Skin epidermis (tissue), 12 donors: ENCODE results near the gene ST7.
A peak's percentile ranks its signal among the peaks of the same experiment; 100 is the strongest.

Experiments used
- H3K27ac ChIP-seq, 21 experiments: fragments of 200-600 bp; sonication (generic) in 11 of 21; one replicate each; pipeline ENCODE4 v1.5.0; 2020; ENCODE audit warnings: mild to moderate bottlenecking in 3 of 21, inconsistent platforms in 2 of 21, moderate library complexity in 2 of 21
- H3K4me3 ChIP-seq, 7 experiments: fragments of 200-600 bp; sonication (generic) in 2 of 7; one replicate each; pipeline ENCODE4 v1.5.0; 2020; ENCODE audit warnings: inconsistent platforms in 2 of 7, mild to moderate bottlenecking in 2 of 7, moderate library complexity in 1 of 7

ST7 gene

DNA sequence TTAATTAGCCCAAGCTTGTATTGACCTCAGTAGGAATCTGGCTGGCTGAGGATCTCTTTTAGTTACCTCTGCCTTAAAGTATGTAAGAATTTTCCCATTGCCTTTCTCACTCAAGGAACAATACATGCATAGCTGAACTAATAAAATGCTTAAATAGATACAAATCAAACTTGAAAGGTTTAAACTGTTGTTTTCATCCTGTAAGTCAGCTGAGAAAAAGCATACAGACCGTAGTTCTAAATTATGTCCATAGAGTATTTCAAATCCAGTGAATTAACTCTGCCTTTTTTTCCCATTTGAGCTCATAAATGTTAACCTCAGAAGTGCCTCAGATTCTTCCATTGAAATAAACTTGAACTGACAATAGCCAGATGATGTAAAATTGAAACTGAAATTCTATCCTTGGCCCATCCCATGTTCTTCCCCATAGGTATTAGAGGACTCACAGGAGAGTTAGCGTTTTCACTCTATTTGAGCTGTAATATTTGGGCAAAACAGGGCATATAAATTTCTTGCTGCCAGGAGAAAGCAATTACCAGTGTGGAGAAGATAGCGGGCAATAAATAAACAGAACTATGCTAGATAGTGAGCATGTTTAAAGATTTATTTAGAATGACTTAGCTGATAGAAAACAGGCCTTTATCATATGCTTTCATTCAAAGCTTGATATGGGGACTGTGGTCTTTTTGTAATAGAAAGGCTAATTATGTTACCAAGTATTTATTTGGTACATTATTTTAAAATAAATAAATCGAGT is 205.8 kb downstream of the ST7 start:
- no peak overlapping the region for H3K4me3 ChIP-seq

DNA sequence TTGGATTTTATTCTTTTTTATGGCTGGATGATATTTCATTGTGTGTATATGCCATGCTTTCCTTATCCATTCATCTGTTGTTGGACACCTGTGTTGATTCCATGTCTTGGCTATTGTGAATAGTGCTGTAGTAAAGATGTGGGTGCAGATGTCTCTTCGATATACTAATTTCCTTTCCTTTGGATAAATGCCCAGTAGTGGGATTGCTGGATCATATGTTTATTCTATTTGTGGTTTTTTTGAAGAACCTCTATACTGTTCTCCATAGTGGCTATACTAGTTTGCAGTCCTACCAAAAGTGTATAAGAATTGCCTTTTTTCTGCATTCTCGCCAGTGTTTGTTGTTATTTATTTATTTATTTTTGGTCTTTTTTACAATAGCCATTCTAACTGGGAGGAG is 209.8 kb downstream of the ST7 start:
- Histone ChIP-seq H3K27ac (no peak overlapping the region), H3K4me3 (no peak overlapping the region)

More for the DNA sequence above, 205.8 kb downstream of the ST7 start:
- peak overlapping the region in 1 of 21 experiments; percentile 15 for H3K27ac ChIP-seq

DNA sequence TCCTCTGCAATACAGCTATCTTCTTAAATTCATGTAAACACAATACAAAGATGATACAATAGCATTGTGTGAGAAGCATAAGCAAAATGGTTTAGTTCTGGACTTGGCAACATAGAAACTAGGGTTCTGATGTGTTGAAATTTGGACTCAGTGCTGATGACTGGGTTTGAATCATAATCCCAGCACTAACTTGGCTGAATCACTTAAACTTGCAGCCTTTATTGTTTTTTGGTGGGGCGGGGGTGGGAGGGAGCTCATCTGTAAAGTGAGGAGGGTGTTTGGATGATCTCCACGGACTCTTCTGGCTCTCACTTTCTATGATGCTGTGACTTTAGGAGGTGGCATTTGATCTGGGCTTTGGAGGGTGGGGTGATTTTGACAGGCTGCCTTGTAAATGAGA is 211.3 kb downstream of the ST7 start:
- no peak overlapping the region for H3K4me3 ChIP-seq
- no peak overlapping the region for H3K27ac ChIP-seq

DNA sequence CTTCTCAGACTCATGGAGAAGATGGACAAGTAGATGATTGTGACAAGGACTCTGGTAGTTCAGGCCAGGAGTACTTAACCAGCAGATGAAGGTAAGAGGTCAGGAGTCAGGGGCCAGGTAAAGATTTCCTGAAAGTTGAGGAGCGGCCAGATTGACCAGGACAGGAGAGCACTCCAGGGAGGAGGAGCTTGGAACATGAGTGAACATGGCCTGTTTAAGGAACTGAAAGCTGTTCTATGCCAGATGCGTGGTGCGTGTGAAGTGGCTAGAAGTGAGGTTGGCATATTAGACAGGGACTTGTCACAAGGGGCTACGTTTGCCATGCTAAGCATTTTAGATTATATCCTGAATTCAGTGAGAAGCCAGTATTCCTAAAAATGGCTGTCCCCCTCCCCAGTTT is 212.4 kb downstream of the ST7 start:
- Histone ChIP-seq H3K4me3 (no peak overlapping the region), H3K27ac (no peak overlapping the region)

DNA sequence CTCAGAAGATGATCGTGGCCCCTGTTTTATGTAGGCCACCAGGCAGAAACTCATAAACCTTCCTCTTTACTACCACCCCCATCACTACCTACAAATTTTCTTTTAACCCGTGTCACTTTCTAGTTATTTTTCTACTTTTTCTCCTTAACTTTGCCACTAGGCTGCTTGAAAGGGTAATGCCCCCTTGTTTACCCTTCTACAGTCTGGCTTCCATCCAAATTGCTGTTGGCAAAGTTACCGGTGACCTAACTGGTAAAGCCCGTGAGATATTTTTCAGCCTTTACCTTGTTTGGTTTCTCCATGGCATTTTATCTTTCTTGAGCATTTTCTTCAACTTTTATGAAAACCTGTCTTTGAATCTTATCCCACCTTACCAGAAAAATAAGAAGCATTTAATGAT is 216.6 kb downstream of the ST7 start:
- H3K4me3 ChIP-seq = no peak overlapping the region
- no peak overlapping the region for H3K27ac ChIP-seq

DNA sequence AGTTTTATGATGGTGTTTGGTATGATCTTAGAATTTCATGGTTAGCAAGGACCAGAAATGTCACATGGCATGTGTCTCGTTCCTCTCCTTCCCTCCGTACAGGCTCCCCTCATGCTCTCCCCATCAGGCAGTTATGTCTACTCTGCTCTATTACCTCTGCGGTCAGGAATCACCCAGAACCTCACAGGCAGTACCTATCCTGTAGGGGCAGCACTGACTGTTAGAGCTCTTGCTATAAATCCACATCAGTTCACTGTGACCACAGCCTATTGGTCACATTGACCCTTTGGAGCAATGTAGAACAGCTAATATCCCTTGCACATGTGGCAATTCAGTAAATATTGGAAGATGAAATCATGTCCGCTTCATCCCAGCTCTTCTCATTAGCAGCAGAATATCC is 217.8 kb downstream of the ST7 start:
- H3K27ac ChIP-seq = no peak overlapping the region
- no peak overlapping the region for H3K4me3 ChIP-seq

DNA sequence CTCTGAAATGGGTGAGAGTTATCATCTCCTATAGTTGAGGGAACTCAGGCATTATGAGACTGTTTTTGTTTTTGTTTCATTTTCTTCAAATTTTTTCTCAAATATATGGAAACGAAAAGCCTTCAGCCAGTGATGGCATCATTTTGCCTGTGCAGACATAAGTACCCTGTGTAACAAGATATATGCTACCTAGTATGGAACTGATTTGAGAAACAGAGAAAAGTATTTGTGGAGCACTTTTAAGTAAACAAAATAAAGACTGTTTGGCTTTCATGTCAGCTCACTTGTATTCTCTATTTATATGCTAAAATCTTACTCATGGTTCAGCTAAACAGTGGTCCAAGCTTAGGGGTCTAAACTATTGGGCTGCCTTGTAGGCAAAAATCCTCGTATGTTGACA is 219.0 kb downstream of the ST7 start:
- no peak overlapping the region for H3K27ac ChIP-seq
- no peak overlapping the region for H3K4me3 ChIP-seq

DNA sequence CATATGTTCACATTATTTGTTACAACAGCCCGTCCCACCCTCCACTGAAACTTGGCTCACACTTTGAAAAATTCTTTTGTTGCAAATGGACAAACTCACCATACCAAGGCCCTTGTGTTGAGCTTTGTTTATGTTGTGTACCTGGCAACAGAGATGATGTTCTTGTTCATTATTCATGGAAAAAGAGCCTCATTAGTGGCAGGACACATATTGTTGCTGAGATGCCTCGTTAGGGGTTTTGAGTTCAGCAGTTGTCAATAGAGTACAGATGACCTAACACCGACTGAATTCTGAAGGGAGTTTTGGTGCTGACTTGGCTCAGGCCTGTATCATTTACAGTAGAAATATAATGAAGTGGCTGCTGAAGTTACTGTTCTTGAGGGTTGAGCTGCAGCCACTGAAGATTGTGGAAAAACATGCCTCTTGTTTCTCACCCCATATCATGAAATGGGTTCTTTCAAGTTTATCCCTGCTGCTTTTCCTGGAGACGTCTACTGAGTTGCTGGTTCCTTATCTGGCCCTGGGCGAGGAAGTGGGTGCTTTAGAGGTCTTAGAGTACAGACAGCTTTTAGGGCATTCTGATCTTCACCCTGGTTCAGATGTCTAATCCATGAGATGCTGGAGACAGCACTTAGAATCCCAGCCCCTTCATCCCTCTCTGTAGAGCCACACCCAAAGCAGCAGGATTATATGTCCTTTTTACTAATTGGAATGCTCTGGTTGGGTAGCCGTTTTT is 219.9 kb downstream of the ST7 start:
- no peak overlapping the region for H3K4me3 ChIP-seq
- no peak overlapping the region for H3K27ac ChIP-seq

DNA sequence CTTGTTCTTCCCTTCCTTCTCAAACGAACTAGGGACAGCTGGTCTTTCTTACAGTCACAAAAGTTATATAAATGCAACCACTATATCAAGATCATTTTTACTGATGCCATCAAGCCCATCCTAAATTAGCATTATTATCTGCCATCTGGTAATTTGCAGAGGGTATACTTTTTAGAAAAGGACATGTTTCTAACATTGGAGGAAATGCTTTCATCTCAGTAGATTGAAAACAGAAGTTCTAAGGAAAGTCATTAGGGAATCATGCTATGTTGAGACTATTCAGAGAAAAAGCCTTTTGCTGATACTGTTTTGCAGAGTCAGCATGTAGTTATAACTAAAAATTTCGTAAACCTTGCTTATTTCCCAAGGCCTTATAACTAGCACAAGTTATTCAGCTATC is 222.9 kb downstream of the ST7 start:
- no peak overlapping the region for H3K4me3 ChIP-seq

DNA sequence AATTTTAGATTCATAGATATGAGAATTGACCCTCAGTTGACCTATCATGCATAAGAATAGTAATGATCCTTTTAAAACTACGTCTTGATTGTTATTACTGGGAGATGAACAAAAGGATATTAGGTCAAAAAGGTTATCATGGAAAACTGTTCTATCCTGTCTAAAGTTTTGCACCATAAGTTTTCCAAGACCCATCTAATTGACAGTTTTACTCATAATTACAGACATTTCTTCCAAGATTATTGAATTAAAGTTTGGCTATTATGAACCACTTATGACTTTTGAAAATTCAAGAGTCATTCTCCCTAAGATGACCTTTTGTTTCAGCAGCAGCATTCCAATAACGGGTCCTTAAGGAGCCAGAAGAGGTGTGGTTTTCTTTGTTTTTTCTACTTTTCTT is 225.3 kb downstream of the ST7 start:
- Histone ChIP-seq H3K27ac (no peak overlapping the region), H3K4me3 (no peak overlapping the region)

More for the DNA sequence above, 222.9 kb downstream of the ST7 start:
- no peak overlapping the region for H3K27ac ChIP-seq

DNA sequence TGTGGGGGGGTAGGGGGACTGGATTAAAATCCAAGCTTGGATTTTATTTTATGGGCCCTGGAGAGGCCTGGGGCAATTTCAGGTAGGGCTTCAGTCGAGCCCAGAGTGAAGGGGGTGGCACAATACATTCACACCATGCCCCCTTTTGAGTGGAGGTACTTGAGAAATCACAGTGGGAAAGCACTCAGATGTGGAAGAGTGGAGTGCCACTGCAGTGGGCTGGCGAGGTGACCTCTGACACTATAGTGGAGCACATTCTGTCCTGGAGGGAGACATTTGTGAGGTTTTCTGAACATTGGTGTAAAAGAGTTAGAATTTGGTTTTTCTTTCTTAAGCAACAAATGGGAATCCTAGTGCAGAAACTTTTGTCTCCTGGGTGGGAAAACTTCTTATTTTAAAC is 226.4 kb downstream of the ST7 start:
- no peak overlapping the region for H3K27ac ChIP-seq

DNA sequence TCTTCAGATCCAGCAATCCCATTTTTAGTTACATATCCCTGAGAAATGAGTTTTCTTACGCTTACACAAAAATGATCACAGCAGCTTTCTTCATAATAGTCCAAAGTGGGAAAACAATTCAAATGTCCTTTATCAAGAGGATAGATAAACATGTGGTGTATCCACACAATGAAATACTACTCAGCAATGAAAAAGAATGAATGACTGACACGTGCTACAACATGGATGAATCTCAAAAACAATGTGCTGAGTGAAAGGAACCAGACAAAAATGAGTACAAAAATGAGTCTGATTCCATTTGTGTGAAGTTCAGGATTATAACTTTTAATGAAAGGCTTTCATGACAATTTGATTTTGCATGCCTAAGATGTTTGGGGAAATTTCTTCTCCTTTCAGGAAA is 230.4 kb downstream of the ST7 start:
- Histone ChIP-seq H3K27ac (no peak overlapping the region), H3K4me3 (no peak overlapping the region)

More for the DNA sequence above, 226.4 kb downstream of the ST7 start:
- no peak overlapping the region for H3K4me3 ChIP-seq

DNA sequence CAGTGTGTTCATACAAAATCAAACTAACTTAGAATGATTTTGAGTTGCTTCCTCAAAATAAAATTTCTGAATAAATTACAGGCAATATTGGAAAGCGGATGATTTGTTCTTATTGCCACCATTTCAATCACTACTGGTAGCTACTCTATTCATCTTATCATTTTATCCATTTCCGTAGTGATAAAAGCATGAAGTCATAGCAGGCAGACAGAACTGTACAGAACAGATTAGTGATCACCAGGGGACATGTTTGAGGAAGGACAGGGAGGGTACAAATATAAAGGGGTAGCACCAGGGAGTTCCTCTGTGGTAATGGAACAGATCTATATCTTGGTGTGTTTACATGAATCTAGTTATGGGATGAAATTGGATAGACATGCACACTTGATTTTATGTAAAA is 231.1 kb downstream of the ST7 start:
- Histone ChIP-seq H3K4me3 (no peak overlapping the region), H3K27ac (no peak overlapping the region)

DNA sequence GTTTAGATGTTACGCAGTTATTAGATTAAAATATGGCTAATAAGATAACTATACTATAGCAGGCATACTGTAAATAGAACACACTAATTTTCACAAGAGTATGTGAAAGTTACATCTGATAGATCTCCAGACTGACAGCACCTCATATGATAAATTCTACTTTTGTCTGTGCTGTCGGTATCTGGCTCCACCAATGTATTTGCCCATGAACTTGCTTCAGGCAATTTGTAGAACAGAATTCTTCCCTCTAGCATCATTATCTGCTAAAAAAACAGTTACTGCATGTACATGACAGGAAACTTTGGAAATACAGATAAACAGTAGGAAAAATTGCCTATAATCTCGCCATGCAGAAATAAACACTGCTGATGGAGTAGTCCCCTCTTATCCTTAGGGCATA is 231.8 kb downstream of the ST7 start:
- H3K4me3 ChIP-seq = no peak overlapping the region

DNA sequence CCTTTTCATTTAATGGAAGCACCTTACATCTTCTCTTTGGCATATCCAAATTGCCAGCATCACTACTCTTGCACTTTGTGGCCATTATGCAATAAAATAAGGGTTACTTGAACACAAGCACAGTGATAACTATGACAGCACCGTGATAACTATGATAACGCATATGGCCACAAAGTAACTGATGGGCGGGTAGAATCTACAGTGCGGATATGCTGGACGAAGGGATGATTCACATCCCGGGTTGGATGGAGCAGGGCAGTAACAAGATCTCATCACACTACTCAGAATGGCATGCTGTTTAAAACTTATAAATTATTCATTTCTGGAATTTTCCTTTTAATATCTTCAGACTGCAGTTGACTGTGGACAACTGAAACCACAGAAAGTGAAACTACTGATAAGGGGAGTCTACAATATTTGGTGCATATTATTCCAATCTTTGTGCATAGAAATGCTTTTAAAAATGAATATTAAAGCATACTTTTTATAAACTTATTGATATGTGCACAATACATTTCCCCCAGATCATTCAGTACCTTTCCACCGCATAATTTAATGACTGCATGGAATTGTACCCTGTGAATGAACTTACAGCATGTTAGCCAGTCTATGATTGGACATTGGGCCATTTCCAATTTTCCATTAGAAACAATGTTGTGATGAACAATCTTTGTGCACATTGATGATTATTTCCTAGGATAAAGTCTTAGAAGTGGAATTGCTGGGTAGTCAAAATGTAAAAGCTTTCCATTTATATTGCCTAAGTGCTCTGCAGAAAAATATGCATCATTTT is 233.1 kb downstream of the ST7 start:
- Histone ChIP-seq H3K27ac (no peak overlapping the region), H3K4me3 (no peak overlapping the region)

More for the DNA sequence above, 231.8 kb downstream of the ST7 start:
- H3K27ac ChIP-seq = no peak overlapping the region

DNA sequence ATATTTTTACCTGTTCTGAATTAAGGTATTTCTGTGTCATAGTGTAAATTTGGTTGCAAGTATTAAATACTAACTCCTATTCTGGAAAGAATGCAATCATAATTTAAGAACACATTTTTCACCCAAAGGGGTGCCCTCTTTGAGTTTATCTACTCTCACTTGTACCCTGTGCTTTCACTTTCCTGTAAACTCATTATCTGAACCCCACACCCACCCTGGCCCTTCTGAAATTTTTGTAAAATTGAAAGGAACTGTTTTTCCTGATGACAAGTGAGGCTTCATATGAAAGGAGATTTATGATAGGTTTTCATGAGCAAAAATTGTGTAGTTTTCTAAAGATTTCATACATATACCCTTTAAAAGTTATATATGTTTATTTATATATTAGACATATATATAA is 235.1 kb downstream of the ST7 start:
- no peak overlapping the region for H3K4me3 ChIP-seq

DNA sequence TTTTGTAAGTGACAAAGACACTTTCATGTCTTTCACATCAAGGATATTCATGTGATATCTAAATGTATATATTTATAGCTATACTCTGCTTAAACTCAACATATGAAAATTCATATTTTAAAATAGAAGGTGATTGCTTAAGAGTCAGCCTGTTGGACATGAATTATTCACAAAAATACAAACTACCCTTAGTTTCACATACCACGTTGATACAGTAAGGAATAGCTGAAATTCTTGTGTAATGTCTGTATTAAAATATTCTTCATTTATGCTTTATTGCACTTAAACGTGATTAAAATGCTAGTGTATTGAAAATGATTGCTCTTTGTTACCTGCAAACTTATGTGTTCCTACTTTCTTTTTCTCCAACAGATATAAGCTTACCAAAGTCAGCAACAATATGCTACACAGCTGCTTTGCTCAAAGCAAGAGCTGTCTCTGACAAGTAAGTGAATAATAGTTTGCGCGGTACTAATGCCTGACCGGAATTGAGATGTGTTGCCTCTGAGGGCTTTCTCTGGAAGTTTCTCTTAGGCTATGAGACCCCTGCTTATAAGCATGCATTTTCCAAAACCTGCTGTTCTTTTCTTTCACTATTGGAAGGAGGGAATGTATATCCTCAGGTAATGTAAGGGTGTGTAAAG is 235.8 kb downstream of the ST7 start:
- H3K27ac ChIP-seq = no peak overlapping the region
- no peak overlapping the region for H3K4me3 ChIP-seq

More for the DNA sequence above, 235.1 kb downstream of the ST7 start:
- no peak overlapping the region for H3K27ac ChIP-seq

DNA sequence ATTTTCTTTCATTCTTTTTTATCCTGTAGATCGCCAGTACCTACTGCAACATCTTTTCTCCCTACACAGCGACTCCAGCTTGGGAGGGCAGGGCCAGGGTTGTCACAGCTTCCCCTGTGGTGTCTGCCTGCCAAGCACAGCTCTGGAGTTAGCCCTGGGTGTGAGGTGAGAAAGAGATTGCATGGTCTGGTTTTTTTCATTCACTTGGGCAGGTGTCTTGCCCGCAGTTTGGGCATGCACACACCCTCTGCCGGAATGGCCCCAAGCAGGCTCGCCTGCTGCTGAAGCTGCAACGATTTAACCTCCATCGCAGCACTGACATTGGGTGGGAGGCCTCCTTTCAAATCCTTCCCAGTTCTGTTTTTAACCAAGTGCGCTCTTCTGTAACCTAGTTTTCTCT is 236.8 kb downstream of the ST7 start:
- Histone ChIP-seq H3K27ac (no peak overlapping the region), H3K4me3 (no peak overlapping the region)

DNA sequence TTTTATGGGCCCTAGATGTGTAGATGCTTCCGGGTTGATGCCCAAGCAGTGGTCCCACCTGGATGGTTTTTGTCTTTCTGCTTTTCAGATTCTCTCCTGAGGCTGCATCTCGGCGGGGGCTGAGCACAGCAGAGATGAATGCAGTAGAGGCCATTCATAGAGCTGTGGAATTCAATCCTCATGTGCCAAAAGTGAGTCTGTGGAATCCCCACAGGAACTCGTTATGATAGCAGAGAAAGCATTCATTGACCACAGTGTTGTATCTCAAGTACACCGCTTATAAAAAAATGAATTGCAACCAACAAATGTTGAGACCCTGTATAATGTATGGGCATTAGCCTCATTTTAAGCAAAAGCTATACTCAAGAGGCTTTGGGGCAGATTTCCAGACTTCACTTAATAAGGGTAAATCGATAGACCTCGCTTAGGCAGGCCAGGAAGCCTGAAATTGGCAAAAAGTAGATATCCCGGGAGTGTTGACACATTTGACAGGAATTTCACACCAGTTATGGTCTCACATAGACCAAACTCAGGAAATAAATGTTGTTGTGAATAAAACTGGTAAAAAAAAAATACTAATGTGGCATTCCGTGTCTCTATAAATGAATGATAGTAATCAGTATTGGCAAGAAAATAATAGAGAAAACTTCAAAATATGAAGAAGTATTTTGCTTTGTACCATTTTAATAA is 237.6 kb downstream of the ST7 start:
- Histone ChIP-seq H3K4me3 (no peak overlapping the region), H3K27ac (no peak overlapping the region)

DNA sequence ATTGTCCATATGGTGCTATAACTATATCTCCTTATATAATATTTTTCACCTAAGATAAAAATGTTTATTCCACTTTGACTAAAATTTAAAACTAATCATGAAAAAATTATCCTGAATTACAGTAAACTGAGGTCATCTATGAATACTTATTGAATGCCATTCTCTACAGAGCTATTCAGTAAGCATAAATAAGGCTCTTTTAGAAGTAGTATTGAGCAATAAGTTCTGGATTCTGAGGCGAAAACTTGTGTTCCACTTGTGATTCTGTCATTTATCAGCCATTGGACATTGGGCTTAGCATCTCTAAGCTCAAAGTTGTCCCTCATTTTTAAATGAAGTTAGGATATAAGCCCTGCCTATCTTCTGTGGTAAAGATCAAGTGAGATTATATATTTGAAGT is 238.8 kb downstream of the ST7 start:
- H3K27ac ChIP-seq = no peak overlapping the region
- no peak overlapping the region for H3K4me3 ChIP-seq
